HL-60/S4 treated with phorbol 12-myristate 13-acetate at 8.2 ng/mL for 4 days and 3 days (cell line): ENCODE results near the gene GNG7.
"Not testable (repeated sequence)": the region's sequence is repeated elsewhere in the genome, so short reads cannot be mapped to it uniquely, and the experiment has no call there.

Experiments
- in situ Hi-C: fragments of 300-500 bp; cut with MboI; formaldehyde crosslinking; loops from 2 replicates; pipeline ENCODE4 v1.15.0; 2022; ENCODE audit warnings: low sequenced_read_pairs

Gene GNG7

GRCh38 chr19:2582984-2583956 is 119.2 kb downstream of the GNG7 start:
- in situ Hi-C loops: no loop called here

- in situ Hi-C loops: not testable (repeated sequence)
Observed at GRCh38 chr19:2580396-2580795, 122.1 kb downstream of the GNG7 start.

GRCh38 chr19:2579678-2580280 is 122.7 kb downstream of the GNG7 start:
- in situ Hi-C loops: no loop called here

- in situ Hi-C loops: no loop called here
Observed at GRCh38 chr19:2578901-2579677, 123.4 kb downstream of the GNG7 start.

GRCh38 chr19:2578391-2578890 is 124.1 kb downstream of the GNG7 start:
- in situ Hi-C loops: no loop called here

GRCh38 chr19:2577722-2578335 is 124.7 kb downstream of the GNG7 start:
- in situ Hi-C loops: no loop called here

GRCh38 chr19:2575734-2576481 is 126.6 kb downstream of the GNG7 start:
- in situ Hi-C loops: no loop called here

- in situ Hi-C loops: no loop called here
Observed at GRCh38 chr19:2574971-2575630, 127.4 kb downstream of the GNG7 start.

- in situ Hi-C loops: no loop called here
Observed at GRCh38 chr19:2574478-2574931, 128.0 kb downstream of the GNG7 start.

GRCh38 chr19:2573916-2574315 is 128.6 kb downstream of the GNG7 start:
- in situ Hi-C loops: no loop called here

GRCh38 chr19:2572152-2572551 is 130.3 kb downstream of the GNG7 start:
- in situ Hi-C loops: not testable (repeated sequence)

- in situ Hi-C loops: no loop called here
Observed at GRCh38 chr19:2569596-2570465, 132.7 kb downstream of the GNG7 start.

GRCh38 chr19:2567996-2568395 is 134.5 kb downstream of the GNG7 start:
- in situ Hi-C loops: no loop called here

GRCh38 chr19:2567580-2567979 is 134.9 kb downstream of the GNG7 start:
- in situ Hi-C loops: no loop called here

GRCh38 chr19:2563546-2563945 is 138.9 kb downstream of the GNG7 start:
- in situ Hi-C loops: not testable (repeated sequence)

GRCh38 chr19:2561895-2562294 is 140.6 kb downstream of the GNG7 start:
- in situ Hi-C loops: no loop called here

GRCh38 chr19:2561221-2561620 is 141.3 kb downstream of the GNG7 start:
- in situ Hi-C loops: no loop called here

- in situ Hi-C loops: no loop called here
Observed at GRCh38 chr19:2560369-2560768, 142.1 kb downstream of the GNG7 start.
